Right ventricle myocardium inferior (tissue), 1 donor: ENCODE data around the gene RAB36. TPM values are rescaled to one million over a fixed set of nuclear protein-coding genes. Genes with fewer than 3 reads are reported as not detected.
"Not testable (repeated sequence)": the region's sequence is repeated elsewhere in the genome, so short reads cannot be mapped to it uniquely, and the experiment has no call there.

Experiments used
- ATAC-seq: fragments of 200-7000 bp; cut with Tn5 transposase; one replicate; pipeline ENCODE4 v1.9.1; 2020; ENCODE audit warnings: mild to moderate bottlenecking, moderate library complexity
- DNase-seq: peaks from one replicate; pipeline ENCODE4 v3.0.0; 2021; ENCODE audit errors: missing footprints
- intact Hi-C: fragments of 100-400 bp; cut with DNase I; formaldehyde crosslinking; loops from one replicate; pipeline ENCODE4 v1.11.0; 2022
- total RNA-seq: library from RNA; stranded (reverse); fragmentation: NEBNext Ultra II Directional; extraction: Animal tissue kit (Norgen Biotek cat#: 25700); gene quantifications from one replicate; pipeline ENCODE4 v1.2.1, GENCODE V29; 2021
- donor health status: DM: no; HTN: yes; CAD: no; lungs with severe emphysema.

The RAB36 gene
- total RNA-seq, 1 donor from 2014 or later, result 0.54 TPM

DNA sequence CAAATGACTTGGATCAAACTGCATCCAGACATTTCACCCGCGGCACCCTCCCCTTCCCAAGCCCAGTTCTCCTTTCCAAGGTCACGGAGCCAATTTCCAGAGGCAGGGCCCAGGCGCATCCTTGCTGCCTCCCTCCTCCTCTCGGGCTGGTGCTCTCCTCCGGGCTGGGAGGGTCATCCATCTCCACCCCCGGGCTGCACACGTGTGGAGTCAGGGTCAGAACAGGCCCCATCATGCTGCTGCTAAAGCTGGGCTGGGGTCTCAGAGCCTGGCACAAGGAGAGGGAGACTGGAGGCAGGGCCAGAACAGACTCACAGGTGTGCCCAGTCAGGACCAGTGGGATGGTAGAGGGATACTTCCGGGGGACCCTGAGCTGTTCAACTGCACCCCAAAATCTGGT is 17.5 kb upstream of the RAB36 start:
- no peak for ATAC-seq
- DNase-seq, result no peak
- intact Hi-C loops, result loop anchor here (1.0 to 10.0 kb wide), 3 partner anchors 168 to 665 kb away; no protein-coding TSS in a partner anchor

GRCh38 chr22:23128269-23129108 is 16.8 kb upstream of the RAB36 start:
- intact Hi-C loops, result loop anchor here (1.0 to 10.0 kb wide), 3 partner anchors 169 to 666 kb away; no protein-coding TSS in a partner anchor
- DNase-seq (no peak), ATAC-seq (peak; percentile 81)

DNA sequence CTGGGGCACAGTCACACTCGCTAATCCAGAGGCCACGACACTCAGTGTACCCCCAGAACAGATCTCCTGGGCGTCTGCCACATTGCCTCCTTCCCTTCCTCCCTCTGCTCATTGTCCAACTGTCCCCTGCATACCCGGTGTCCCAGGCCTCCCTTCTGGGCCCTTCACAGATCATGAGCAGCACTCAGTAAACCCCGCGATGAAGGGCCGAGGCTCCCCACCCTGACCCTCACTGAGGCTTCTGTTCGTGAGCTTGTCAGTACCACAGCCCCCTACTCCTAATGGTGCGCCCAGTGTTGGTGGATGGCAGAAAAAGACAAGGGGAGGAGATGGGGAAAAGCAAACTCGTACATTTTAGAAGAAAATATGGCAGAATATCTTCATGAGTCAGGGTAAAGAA is 16.1 kb upstream of the RAB36 start:
- no peak for ATAC-seq
- intact Hi-C loops, result loop anchor here (5.0 to 10.0 kb wide), 2 partner anchors 284 to 667 kb away; no protein-coding TSS in a partner anchor
- no peak for DNase-seq

- no peak for ATAC-seq
- intact Hi-C loops, result no loop called here
- no peak for DNase-seq
Measured at GRCh38 chr22:23130697-23131096, 14.6 kb upstream of the RAB36 start.

GRCh38 chr22:23131931-23132330 is 13.3 kb upstream of the RAB36 start:
- intact Hi-C loops, result no loop called here
- ATAC-seq (no peak), DNase-seq (no peak)

DNA sequence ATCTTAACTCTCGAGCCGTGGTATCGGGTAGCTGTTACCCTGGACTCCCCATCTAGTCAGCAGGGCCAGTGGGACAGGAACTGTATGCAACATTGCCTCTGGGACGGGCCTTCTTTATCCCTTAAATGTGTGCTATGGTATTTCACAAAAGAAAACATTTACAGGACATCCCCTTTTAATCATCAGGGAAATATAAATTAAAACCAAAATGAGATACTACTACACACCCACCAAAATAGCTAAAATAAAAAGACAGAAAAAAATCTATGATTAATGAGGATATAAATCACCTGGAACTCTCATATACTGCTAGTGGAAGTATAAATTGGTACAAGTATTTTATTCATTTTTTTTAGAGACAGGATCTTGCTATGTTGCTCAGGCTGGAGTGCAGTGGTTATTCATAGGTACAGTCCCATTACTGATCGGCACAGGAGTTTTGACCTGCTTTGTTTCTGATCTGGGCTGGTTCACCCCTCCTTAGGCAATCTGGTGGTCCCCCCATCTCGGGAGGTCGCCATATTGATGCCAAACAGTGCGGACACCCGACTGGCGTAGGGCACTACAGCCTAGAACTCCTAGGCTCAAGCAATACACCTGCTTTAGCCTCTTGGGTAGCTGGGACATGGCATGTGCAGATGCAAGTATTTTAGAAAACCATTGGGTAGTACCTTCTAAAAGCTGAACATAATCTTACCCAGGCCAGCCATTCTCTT is 12.7 kb upstream of the RAB36 start:
- no peak for ATAC-seq
- intact Hi-C loops, result no loop called here
- no peak for DNase-seq

DNA sequence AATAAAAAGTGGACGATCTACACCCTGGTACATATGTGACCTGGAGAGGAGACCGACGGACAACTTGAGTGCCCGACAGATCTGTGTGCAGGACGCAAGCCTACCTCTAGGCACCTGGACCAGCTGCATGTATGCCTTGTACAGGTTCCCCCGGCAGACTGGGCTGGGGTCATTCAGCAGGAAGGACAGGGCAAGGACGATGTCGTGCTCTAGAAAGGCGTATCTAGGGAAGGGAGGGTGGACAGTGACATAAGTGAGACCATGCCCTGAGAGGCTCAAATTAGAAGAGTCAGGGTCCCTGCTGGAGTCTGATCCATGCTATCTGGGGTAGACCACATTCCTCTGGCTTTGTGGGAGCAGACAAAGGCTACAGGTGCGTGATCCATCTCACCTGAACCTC is 11.4 kb upstream of the RAB36 start:
- no peak for DNase-seq

DNA sequence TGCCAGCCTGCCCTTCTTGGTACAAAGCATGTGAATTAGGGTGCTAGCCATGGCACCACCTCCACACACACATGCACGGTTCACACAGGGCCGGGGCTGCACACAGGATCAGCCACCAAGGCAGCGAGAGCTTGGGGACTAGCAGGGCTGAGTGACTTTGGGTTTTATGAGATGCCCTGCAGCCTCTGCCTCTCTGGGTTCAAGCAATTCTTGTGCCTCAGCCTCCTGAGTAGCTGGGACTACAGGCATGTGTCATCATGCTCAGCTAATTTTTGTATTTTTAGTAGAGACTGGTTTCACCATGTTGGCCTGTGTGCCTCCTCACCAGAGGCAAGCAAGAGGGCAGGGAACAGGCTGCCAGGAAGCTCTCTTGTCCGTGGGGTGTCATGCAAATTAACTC is 8.3 kb upstream of the RAB36 start:
- ATAC-seq, intact Hi-C loops, DNase-seq: not testable (repeated sequence)

More for the DNA sequence above, 11.4 kb upstream of the RAB36 start:
- intact Hi-C loops, result no loop called here
- ATAC-seq, result no peak

- DNase-seq, result no peak
- intact Hi-C loops, result no loop called here
- no peak for ATAC-seq
Measured at GRCh38 chr22:23137468-23137867, 7.8 kb upstream of the RAB36 start.

DNA sequence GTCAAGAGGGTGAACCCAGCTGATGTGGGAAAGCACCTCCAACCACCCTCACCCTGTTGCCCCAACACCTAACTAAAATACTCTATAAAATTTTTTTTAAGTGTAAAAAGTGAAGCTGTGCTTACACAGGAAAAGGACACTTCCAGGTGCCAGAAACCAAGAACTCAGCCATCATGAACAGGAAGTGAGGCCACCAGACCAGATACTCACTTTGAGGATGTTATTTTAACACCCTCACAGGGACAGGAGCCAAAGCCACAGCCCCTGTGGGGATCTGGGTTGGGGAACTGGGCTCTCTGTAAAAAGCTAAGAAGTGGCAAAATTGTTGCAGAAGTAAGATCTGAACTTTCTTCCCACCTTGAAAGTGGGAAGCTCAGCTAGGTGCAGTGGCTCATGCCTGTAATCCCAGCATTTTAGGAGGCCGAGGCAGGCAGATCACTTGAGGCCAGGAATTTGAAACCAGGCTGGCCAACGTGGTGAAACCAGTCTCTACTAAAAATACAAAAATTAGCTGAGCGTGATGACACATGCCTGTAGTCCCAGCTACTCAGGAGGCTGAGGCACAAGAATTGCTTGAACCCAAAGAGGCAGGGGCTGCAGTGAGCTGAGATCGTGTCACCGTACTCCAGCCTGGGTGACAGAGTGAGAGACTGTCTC is 7.2 kb upstream of the RAB36 start:
- intact Hi-C loops, result no loop called here
- no peak for ATAC-seq
- no peak for DNase-seq

DNA sequence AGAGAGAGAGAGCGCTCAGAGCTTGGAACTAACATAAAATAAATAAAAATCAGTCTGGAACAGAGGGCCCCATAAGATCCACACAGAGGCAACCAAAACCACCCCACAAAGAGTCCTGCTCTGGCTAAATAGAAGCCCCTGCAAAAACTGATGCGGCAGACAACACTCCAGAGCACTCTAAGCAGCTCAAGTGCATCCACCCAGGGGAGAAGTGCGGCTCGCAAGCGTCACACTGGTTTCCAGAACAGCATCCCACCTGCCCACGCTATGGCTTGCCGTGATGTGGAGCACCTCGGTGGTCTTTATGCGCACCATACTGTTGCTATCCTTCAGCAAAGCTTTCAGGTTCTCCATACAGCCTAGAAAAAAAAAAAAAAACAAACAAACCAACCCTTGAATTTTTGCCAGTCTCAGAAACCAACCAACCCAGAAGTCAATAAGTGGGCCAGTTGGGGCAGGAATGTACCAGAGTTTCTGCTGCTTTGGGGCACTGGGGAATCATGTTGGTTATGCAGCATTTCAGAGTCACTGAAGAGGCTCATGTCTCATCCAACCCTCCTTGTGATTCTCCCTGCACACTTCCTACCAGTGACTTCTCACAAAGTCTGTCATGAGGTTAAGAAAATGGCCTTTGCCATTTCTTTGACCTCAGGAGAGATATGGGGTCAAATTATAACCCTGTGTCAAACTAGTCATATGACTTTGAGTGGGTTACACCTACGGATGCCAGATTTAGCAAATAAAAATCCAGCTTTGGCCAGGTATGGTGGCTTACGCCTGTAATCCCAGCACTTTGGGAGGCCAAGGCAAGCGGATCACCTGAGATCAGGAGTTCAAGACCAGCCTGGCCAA is 6.5 kb upstream of the RAB36 start:
- no peak for DNase-seq
- intact Hi-C loops, result no loop called here
- no peak for ATAC-seq

DNA sequence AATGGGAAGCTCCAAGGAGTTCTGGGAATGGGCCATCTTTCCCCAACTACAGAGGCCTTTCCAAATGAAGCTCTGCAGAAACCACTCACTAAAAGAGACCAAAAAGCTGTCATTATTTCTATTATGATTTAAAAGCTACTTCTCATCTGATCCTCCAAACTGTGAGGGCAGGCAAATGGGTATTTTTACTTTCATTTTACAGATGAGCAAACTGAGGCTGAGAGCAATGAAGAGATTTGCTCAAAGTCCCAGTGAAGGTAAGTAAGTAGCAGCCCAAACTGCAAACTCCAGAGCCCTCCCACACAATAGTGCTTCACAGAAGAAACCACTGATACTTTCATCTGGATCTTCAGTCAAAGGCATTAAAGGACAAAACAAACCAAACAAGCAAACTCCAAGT is 4.9 kb upstream of the RAB36 start:
- intact Hi-C loops, result no loop called here
- DNase-seq (no peak), ATAC-seq (no peak)

DNA sequence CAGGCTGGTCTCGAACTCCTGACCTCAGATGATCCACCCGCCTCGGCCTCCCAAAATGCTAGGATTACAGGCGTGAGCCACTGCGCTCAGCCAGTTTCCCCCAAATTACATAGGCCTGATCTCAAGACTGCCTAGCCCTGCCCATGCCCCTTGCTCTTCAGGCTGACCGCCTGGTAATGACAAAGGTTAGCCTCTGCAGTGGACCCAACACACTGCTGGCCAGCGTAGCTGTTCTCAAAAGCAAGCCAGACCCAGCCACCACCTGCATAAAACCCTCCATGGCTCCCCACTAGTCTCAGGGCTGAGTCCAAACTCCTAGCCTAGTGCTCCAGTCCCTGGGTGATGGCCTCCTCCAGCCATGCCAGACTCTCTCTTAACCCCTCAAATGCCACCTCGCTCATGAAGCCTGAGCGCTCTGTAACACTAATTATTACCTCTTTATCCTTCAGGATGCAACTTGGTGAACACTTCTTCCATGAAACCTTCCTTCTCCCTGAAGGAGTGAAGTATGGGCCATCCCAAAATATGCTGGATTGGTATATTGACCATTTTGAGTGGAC is 2.7 kb upstream of the RAB36 start:
- no peak for ATAC-seq
- DNase-seq, result no peak
- intact Hi-C loops, result no loop called here

DNA sequence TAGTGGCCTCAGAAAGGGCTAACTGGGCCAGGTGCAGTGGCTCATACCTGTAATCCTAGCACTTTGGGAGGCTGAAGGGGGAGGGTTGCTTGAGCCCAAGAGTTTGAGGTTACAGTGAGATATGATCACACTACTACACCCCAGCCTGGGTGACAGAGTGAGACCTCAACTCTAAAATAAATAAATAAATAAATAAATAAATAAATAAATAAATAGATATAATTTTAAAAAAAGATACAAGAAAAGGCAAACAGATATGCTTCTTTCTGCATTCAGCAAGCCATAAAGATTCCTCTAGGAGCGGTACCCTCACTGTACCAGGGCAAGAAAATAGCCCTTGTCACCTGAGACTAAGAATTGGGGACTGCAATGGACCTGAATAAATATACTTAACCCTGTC is 2.2 kb upstream of the RAB36 start:
- intact Hi-C loops, result no loop called here
- DNase-seq (no peak), ATAC-seq (no peak)

- intact Hi-C loops, result no loop called here
- ATAC-seq (no peak), DNase-seq (no peak)
Measured at GRCh38 chr22:23144432-23144831, 845 bp upstream of the RAB36 start.

- intact Hi-C loops, result no loop called here
- no peak for DNase-seq
- ATAC-seq, result no peak
Measured at GRCh38 chr22:23145878-23146470, 697 bp downstream of the RAB36 start.

- ATAC-seq, result no peak
- intact Hi-C loops, result no loop called here
- DNase-seq, result no peak
Measured at GRCh38 chr22:23146478-23147205, 1.4 kb downstream of the RAB36 start.
